ENCODE data around the gene PPP1CA. TPM values are rescaled to one million over a fixed set of nuclear protein-coding genes. Genes with fewer than 3 reads are reported as not detected.

PPP1CA gene
- total RNA-seq, 1 experiment from 2014 or later = 238 TPM

- Histone ChIP-seq H2AFZ (ENCODE audit: low read depth, low read length, poor library complexity, severe bottlenecking) (no peak overlapping the region), H3K9me3 (ENCODE audit: control insufficient read depth in 1 of 2, insufficient read depth in 1 of 2, low read depth in 1 of 2, low read length in 2 of 2) (no peaks in the 10 kb centered on the region), H3K36me3 (ENCODE audit: control insufficient read depth in 1 of 2, insufficient read depth in 2 of 2, low read length in 2 of 2) (peaks cover 13 to 36% of the 10 kb centered on the region in 2 experiments; a peak in 3 of 4 replicates), H3K79me2 (ENCODE audit: insufficient read depth, low read length) (peaks cover 24% of the 10 kb centered on the region), H3K27ac (ENCODE audit: low read depth, low read length) (peak overlapping the region; percentile 99), H3K9ac (ENCODE audit: low read length) (peak overlapping the region; percentile 96), H4K20me1 (ENCODE audit: insufficient read depth) (no peaks in the 10 kb centered on the region), H3K4me3 (replicated peaks in 1 of 2; ENCODE audit: low read depth in 1 of 2, low read length in 2 of 2) (peak overlapping the region; percentile 82 to 90), H3K4me2 (ENCODE audit: low read length) (peak overlapping the region; percentile 96), H3K4me1 (ENCODE audit: control insufficient read depth in 1 of 2, insufficient read depth in 2 of 2, low read length in 2 of 2) (peaks cover 9 to 18% of the 10 kb centered on the region in 2 experiments), H3K9me2 (ENCODE audit: insufficient read depth) (no peaks in the 10 kb centered on the region), H3K27me3 (ENCODE audit: insufficient read depth, low read length) (no peaks in the 10 kb centered on the region)
- no peak for TF ChIP-seq JUND (IDR thresholded peaks at IDR 0.05)
- no peak for TF ChIP-seq EGR1 (IDR thresholded peaks at IDR 0.05; ENCODE audit: low read depth)
- no peak for TF ChIP-seq CTCF (IDR thresholded peaks at IDR 0.05 in 2 of 3, conservative IDR thresholded peaks at IDR 0.05 in 1 of 3; ENCODE audit: borderline replicate concordance in 1 of 3, insufficient read depth in 1 of 3, low read depth in 2 of 3, low read length in 2 of 3)
- TF ChIP-seq ATF3 (IDR thresholded peaks at IDR 0.05) = no peak
- TF ChIP-seq ZNF274 (IDR thresholded peaks at IDR 0.05; ENCODE audit: low read depth, low read length) = no peak
- TF ChIP-seq CBX3 (IDR thresholded peaks at IDR 0.05; ENCODE audit: low read depth) = no peak
- BruUV-seq (replicated peaks) = TSS peak; percentile 50
- RAD21 ChIA-PET (ENCODE audit: low non-redundant PET in 1 of 2, low total read pairs in 2 of 2, uncharacterized antibody in 2 of 2, unreplicated experiment in 2 of 2) = interaction anchor here in 1 of 2 experiments (0.6 to 1.7 kb wide), 2 partner anchors 43 to 69 kb away, joined by 6 to 8 read pairs; partner anchors contain the start of gene TMEM134
- CTCF ChIA-PET = interaction anchor here (1.3 to 2.1 kb wide), 4 partner anchors 9 to 230 kb away, joined by 5 to 17 read pairs (median 10); partner anchors contain the start of genes NUDT8, PITPNM1 and RAD9A
- DNase-seq (ENCODE audit: low read depth, low spot score) (no peak), ATAC-seq (no peak)
- POLR2A ChIA-PET = no interaction called here
- intact Hi-C loops (cut with micrococcal nuclease) = no loop called here
Observed at GRCh38 chr11:67400251-67400941, 1.3 kb downstream of the PPP1CA start.
